IPS-11a (cell line): ENCODE data around the gene KRT81.
"Not testable (repeated sequence)": the region's sequence is repeated elsewhere in the genome, so short reads cannot be mapped to it uniquely, and the experiment has no call there.

Experiments used
- H3K4me3 ChIP-seq: one replicate; pipeline ENCODE4 v1.5.1; 2013; ENCODE audit warnings: low read depth, low read length, control low read depth

The KRT81 gene

GRCh38 chr12:52255926-52256583 lies 35.3 kb downstream of the KRT81 start:
- no peak overlapping the region for H3K4me3 ChIP-seq

- no peak overlapping the region for H3K4me3 ChIP-seq
Measured at GRCh38 chr12:52254965-52255751, 36.2 kb downstream of the KRT81 start.

- no peak overlapping the region for H3K4me3 ChIP-seq
Measured at GRCh38 chr12:52254180-52254964, 37.0 kb downstream of the KRT81 start.

GRCh38 chr12:52253391-52254179 lies 37.7 kb downstream of the KRT81 start:
- H3K4me3 ChIP-seq = no peak overlapping the region

GRCh38 chr12:52252728-52253343 lies 38.5 kb downstream of the KRT81 start:
- no peak overlapping the region for H3K4me3 ChIP-seq

- not testable (repeated sequence) for H3K4me3 ChIP-seq
Measured at GRCh38 chr12:52252175-52252615, 39.1 kb downstream of the KRT81 start.

- H3K4me3 ChIP-seq = no peak overlapping the region
Measured at GRCh38 chr12:52251367-52252051, 39.8 kb downstream of the KRT81 start.

- no peak overlapping the region for H3K4me3 ChIP-seq
Measured at GRCh38 chr12:52250048-52250990, 41.0 kb downstream of the KRT81 start.

- no peak overlapping the region for H3K4me3 ChIP-seq
Measured at GRCh38 chr12:52249511-52250047, 41.8 kb downstream of the KRT81 start.

- no peak overlapping the region for H3K4me3 ChIP-seq
Measured at GRCh38 chr12:52248541-52249461, 42.5 kb downstream of the KRT81 start.

GRCh38 chr12:52247622-52248540 lies 43.5 kb downstream of the KRT81 start:
- H3K4me3 ChIP-seq = no peak overlapping the region

GRCh38 chr12:52246720-52247621 lies 44.4 kb downstream of the KRT81 start:
- H3K4me3 ChIP-seq = no peak overlapping the region

- no peak overlapping the region for H3K4me3 ChIP-seq
Measured at GRCh38 chr12:52245962-52246569, 45.3 kb downstream of the KRT81 start.

- no peak overlapping the region for H3K4me3 ChIP-seq
Measured at GRCh38 chr12:52245259-52245961, 45.9 kb downstream of the KRT81 start.
